NCI-H526 (cell line): ENCODE data around the gene FTO.

Experiments
- DNase-seq, 2 experiments: peaks; one replicate each; lab custom pipeline; 2025; lab: John Stamatoyannopoulos, UW

FTO gene

GRCh38 chr16:53937161-53937880 lies 233.4 kb downstream of the FTO start:
- DNase-seq, result no peak

DNA sequence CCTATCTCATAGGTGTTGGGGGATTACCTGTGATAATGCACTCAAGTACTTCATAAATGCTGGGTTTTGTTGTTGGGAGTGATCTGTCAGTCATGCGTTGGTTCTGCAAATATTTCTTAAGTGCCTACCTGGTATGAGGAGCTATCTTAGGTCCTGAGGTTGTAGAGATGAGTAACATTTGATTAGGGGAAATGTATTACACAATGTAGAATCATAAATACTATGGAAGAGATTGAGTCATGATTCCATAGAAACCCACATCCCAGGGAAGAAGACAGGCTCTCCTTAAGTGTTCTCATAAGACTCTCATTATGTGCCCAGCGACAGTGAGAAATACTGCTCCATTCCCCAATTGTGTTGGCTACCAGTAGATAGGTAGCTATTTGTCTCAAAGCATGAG lies 240.1 kb downstream of the FTO start:
- DNase-seq, result no peak

GRCh38 chr16:53945996-53946395 lies 242.0 kb downstream of the FTO start:
- DNase-seq, result peak; percentile 4 to 25

DNA sequence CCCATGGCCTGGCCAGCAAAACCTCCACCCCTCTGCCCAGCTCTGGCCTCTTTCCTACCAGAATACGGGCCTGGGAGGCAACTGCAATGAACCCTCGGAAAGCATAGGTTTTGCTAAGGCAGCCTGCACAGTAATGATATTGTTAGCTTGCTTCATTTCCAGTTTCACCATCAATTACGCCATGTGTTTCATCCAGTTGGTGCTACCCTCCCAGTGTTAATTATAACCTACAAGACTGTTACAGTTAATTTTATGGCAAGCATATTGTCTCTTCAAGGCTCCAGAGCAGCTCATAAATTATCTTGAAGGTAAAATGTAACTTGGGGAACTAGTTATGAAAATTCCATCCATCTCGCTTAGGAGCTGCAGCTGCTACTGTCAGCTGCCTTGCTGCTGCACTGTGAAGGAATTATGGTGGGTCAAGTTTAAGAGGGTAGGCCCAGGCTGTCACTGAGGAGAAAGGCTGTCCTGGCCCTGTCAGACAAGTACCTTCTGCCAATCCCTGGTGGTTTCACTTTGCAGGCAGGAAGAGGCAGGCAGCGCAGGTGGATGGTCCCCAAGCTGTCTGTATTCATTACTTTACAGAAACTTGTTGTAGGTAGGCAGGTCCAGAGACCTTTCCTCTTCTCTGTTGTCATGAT lies 242.9 kb downstream of the FTO start:
- DNase-seq, result peak in 1 of 2 experiments; percentile 10

GRCh38 chr16:53947642-53948041 lies 243.7 kb downstream of the FTO start:
- DNase-seq, result no peak

- no peak for DNase-seq
Observed at GRCh38 chr16:53948326-53948725, 244.4 kb downstream of the FTO start.

- peak in 1 of 2 experiments; percentile 31 for DNase-seq
Observed at GRCh38 chr16:53948734-53949430, 244.9 kb downstream of the FTO start.

DNA sequence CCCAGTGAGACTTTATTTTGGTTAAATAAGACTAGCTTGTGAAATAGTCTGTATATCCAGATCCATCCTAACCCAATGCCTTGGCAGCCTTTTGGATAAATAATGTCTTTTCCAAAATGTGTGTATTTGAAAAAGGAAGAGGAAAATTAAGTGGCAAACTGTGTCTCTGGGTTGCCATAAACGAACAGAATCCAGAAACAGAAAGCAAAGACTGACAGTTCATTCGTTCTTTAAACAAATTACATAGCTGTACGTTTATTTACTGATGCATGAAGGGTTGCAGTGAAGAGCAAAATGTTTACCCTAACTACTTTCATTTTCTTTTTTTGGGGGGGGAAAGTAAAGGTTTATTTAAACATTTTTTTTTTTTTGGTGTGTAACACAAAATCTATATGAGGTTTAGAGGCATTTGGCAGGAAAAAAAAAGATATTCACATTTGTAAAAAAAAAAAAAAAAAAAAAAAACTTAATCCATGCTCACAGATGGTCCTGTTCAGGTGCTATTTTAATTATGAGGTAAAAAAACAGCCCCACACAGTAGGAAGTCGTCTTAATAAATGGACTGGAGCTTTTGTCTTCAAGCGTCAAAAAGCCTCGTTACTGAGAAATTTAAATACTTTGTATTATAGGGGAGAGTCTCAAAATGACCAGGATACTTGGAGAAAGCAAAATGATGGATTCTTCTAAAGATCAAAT lies 245.9 kb downstream of the FTO start:
- DNase-seq, result peak; percentile 33 to 45

- DNase-seq, result peak; percentile 14 to 41
Observed at GRCh38 chr16:53950677-53951076, 246.7 kb downstream of the FTO start.

- no peak for DNase-seq
Observed at GRCh38 chr16:53952215-53953208, 248.6 kb downstream of the FTO start.

GRCh38 chr16:53953336-53953735 lies 249.4 kb downstream of the FTO start:
- DNase-seq, result no peak

- no peak for DNase-seq
Observed at GRCh38 chr16:53955221-53955875, 251.4 kb downstream of the FTO start.

DNA sequence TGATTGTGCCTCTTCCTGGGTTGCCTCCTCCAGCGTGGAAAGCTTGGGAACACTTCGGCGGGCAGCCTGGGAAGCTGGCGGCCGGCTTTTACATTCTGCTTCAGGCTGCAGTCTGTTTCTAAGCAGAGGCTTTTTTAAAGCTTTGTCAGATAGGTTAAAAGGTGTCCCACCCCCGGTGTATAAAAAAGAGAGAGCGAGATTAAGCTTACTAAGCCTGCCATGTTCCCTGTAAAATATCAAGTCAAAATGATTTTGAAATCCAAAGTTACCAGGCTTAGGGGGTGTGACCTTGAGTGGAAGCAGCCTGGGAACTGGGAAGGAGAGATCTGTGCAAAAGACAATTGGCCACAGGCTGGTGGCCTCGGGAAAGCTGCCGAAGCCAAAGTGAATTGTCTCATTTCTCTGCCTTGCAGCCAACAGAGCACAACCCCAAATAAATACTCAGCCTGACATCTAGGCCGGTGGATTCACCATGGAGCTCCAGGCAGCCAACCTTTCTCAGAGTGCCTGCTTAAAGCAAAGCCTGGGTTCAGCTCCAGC lies 254.5 kb downstream of the FTO start:
- no peak for DNase-seq

- DNase-seq, result no peak
Observed at GRCh38 chr16:53960050-53960812, 256.3 kb downstream of the FTO start.

DNA sequence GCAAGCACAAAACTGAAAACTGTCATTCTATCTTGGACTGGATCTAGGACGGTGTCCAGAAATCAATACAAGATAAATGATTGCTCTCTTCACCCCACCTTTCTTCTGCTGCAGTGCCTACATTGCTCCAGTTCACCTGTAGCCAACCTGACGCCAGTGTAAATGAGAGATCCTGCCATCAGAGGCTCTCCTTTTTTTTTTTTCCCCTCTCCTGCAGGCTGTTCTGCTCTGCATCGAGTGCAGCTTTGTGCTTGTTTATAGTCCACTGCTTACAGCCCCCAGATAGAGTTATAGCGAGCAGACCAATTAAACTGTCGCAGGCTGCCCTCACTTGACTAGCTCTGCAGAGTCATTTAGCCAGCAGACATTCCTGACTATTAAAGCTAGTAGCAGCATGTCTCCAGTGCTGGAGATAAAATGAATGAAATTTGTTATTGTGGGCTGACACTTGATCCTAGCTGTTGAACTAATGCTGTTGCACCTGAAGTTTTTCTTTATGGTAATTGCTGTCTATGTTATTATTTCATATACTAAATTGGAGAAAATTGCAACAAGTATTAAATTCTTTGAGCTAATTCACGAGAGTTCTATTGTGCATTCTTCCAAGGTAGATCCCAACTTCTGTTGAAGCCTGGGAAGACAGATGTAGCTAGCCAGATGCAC lies 257.1 kb downstream of the FTO start:
- DNase-seq, result peak in 1 of 2 experiments; percentile 3

GRCh38 chr16:53962041-53962440 lies 258.1 kb downstream of the FTO start:
- DNase-seq, result no peak

GRCh38 chr16:53964145-53964790 lies 260.3 kb downstream of the FTO start:
- DNase-seq, result no peak

GRCh38 chr16:53966821-53967571 lies 263.0 kb downstream of the FTO start:
- no peak for DNase-seq
